K562 (cell line): ENCODE results near the gene FTO. TPM values are rescaled to one million over a fixed set of nuclear protein-coding genes. Genes with fewer than 3 reads are reported as not detected.

Experiments
- ATAC-seq: fragments of 200-7000 bp; cut with Tn5 transposase; 3 replicates; pipeline ENCODE4 v1.9.1; 2020; ENCODE audit warnings: moderate library complexity
- BruUV-seq: library from RNA; stranded (reverse); fragments of 400-500 nt; replicated peaks from 2 replicates; lab custom pipeline; 2021; lab: Mats Ljungman, UMichigan
- CTCF ChIA-PET: fragments of 300-600 bp; formaldehyde crosslinking; extraction: SDS; loops from one replicate; lab custom pipeline; 2021; ENCODE audit warnings: low intra/inter-chr PET ratio; lab: Yijun Ruan, JAX
- POLR2A ChIA-PET: fragments of 300-600, 350-650 bp; sonication (Branson Sonifier 250); formaldehyde crosslinking; extraction: SDS; loops from one replicate; lab custom pipeline; 2021; ENCODE audit warnings: antibody characterized with exemption, inconsistent platforms; lab: Yijun Ruan, JAX
- DNase-seq, 4 experiments: peaks; one replicate each; pipeline versions ENCODE4 v3.0.0 to v3.0.0-alpha.2; 2011 to 2018; ENCODE audit warnings: low spot score in 3 of 4, mixed read lengths in 3 of 4; ENCODE audit errors: extremely low read depth in 1 of 4
- FAIRE-seq: peaks from 2 replicates; lab custom pipeline; 2011; peaks lifted over from hg19 to GRCh38; lab: Jason Lieb, UNC
- H2AFZ ChIP-seq: 2 replicates; pipeline ENCODE4 v1.6.0; 2011; ENCODE audit warnings: low read depth, low read length, control low read depth, inconsistent platforms
- H3K27ac ChIP-seq: fragments of 200-600 bp; 3 replicates; pipeline ENCODE4 v1.8.0; 2011; ENCODE audit warnings: low read depth, mild to moderate bottlenecking, control low read depth, inconsistent platforms, low read length, moderate library complexity, mixed read lengths; ENCODE audit errors: extremely low read depth
- H3K27me3 ChIP-seq, 2 experiments: fragments of 300-600 bp in 1 of 2; 2 replicates in 1 of 2; 3 replicates in 1 of 2; pipeline versions ENCODE4 v1.6.0 to v1.8.0; 2011; ENCODE audit warnings: inconsistent platforms in 2 of 2, low read length in 2 of 2, mild to moderate bottlenecking in 1 of 2, mixed read lengths in 1 of 2, moderate library complexity in 1 of 2; ENCODE audit not compliant: control insufficient read depth in 2 of 2, insufficient read depth in 2 of 2
- H3K36me3 ChIP-seq: fragments of 300-600 bp; 3 replicates; pipeline ENCODE4 v1.8.0; 2011; ENCODE audit warnings: mild to moderate bottlenecking, low read length, inconsistent platforms; ENCODE audit not compliant: control insufficient read depth, insufficient read depth
- H3K4me1 ChIP-seq, 2 experiments: fragments of 200-600 bp in 1 of 2; replicated peaks in 1 of 2; 2 replicates in 1 of 2; 3 replicates in 1 of 2; pipeline versions ENCODE4 v1.5.1 to v1.8.0; 2011; ENCODE audit warnings: inconsistent platforms in 2 of 2, low read length in 2 of 2, mild to moderate bottlenecking in 1 of 2, mixed read lengths in 1 of 2, moderate library complexity in 1 of 2; ENCODE audit not compliant: control insufficient read depth in 2 of 2, insufficient read depth in 2 of 2
- H3K4me2 ChIP-seq: 2 replicates; pipeline ENCODE4 v1.6.1; 2011; ENCODE audit warnings: low read length, control low read depth, inconsistent platforms, mixed read lengths; ENCODE audit not compliant: insufficient read depth
- H3K4me3 ChIP-seq: fragments of 200-600 bp; sonication (generic), shearing (Covaris generic); 2 replicates; pipeline ENCODE4 v1.5.1; 2016; ENCODE audit warnings: control low read depth, inconsistent platforms
- H3K79me2 ChIP-seq: fragments of 200-600 bp; 3 replicates; pipeline ENCODE4 v1.8.0; 2011; ENCODE audit warnings: low read length, inconsistent platforms; ENCODE audit not compliant: control insufficient read depth, insufficient read depth
- H3K9ac ChIP-seq, 2 experiments: 2 replicates each; pipeline versions ENCODE4 v1.6.0 to v1.6.1; 2011; ENCODE audit warnings: low read depth in 2 of 2, low read length in 2 of 2, control low read depth in 1 of 2, inconsistent platforms in 1 of 2, mild to moderate bottlenecking in 1 of 2, mixed read lengths in 1 of 2; ENCODE audit not compliant: insufficient read depth in 1 of 2
- H3K9me1 ChIP-seq: one replicate; pipeline ENCODE4 v1.6.0; 2011; ENCODE audit warnings: inconsistent platforms, mild to moderate bottlenecking, low read length, moderate library complexity; ENCODE audit not compliant: control insufficient read depth, insufficient read depth
- H3K9me3 ChIP-seq: replicated peaks from 2 replicates; pipeline ENCODE4 v1.5.1; 2011; ENCODE audit warnings: low read depth, low read length, inconsistent platforms; ENCODE audit not compliant: control insufficient read depth, insufficient read depth
- H4K20me1 ChIP-seq: replicated peaks from 2 replicates; pipeline ENCODE4 v1.6.1; 2011; ENCODE audit warnings: low read length, inconsistent platforms, mixed read lengths; ENCODE audit not compliant: control insufficient read depth, insufficient read depth
- PCBP2 ChIP-seq: fragments of 200-400 bp; formaldehyde crosslinking; IDR thresholded peaks from 2 replicates; pipeline ENCODE4 v1.6.1; 2018; ENCODE audit warnings: low read length, low read depth, mild to moderate bottlenecking, moderate library complexity; ENCODE audit not compliant: poor library complexity, severe bottlenecking
- ZBTB40 ChIP-seq, 2 experiments: fragments of 450-650 bp in 1 of 2; sonication (generic) in 1 of 2; formaldehyde crosslinking in 1 of 2; IDR thresholded peaks; 2 replicates each; pipeline versions ENCODE4 v1.7.1 to v1.9.0; 2016 to 2022; ENCODE audit warnings: inconsistent platforms in 1 of 2, mild to moderate bottlenecking in 1 of 2, missing genetic modification reagents in 1 of 2
- WGBS: fragments of 100-300 bp; shearing (Covaris generic); methylation state at CpG from one replicate; pipeline ENCODE4 v1.1.6; 2016; ENCODE audit warnings: low coverage, mixed read lengths; ENCODE audit not compliant: insufficient coverage; ENCODE audit errors: missing lambda C conversion rate; 5-methylcytosine and 5-hydroxymethylcytosine counted together
- in situ Hi-C: fragments of 300-500 bp; cut with MboI; formaldehyde crosslinking; loops from 4 replicates; pipeline ENCODE4 v1.15.0; 2018; ENCODE audit warnings: inconsistent platforms, mixed read lengths
- intact Hi-C: fragments of 100-400 bp; cut with micrococcal nuclease; formaldehyde crosslinking; loops from 2 replicates; pipeline ENCODE4 v1.14.2; 2022
- polyA plus RNA-seq, 8 experiments: library from polyadenylated mRNA; depleted of rRNA in 4 of 8; stranded (reverse) in 5 of 8; unstranded in 3 of 8; fragments of >200 nt; fragmentation: Nextera tagmentation in 2 of 8; fragmentation: Illumina TruSeq in 1 of 8; extraction: Ambion mirVana in 2 of 8; extraction: Trizol in 1 of 8; gene quantifications; 2 replicates each; pipeline versions ENCODE4 v1.2.1 to v1.2.3, GENCODE V29; 2011 to 2014; ENCODE audit warnings: inconsistent platforms in 1 of 8, missing spikeins in 1 of 8
- total RNA-seq, 7 experiments: library from RNA; depleted of rRNA in 6 of 7; stranded (reverse); fragments of >200 nt in 6 of 7; fragmentation: Illumina TruSeq in 2 of 7; extraction: Trizol in 2 of 7; gene quantifications; 2 replicates each; pipeline versions ENCODE4 v1.2.1 to v1.2.3, GENCODE V29; 2011 to 2021; ENCODE audit warnings: low replicate concordance in 1 of 7

The FTO gene
- total and polyA plus RNA-seq, 9 of the 15 experiments (the other 6 are each of a cell fraction or from before 2014, with no cell fraction given), result 11.3 to 27.7 (median 25.5) TPM

GRCh38 chr16:53740933-53741531, 37.1 kb downstream of the FTO start:
- no peak for ATAC-seq
- no peaks in the 10 kb centered on the region for H3K36me3 ChIP-seq
- H3K4me3 ChIP-seq, result no peak overlapping the region
- CTCF ChIA-PET, result no interaction called here
- no peaks in the 10 kb centered on the region for H3K27me3 ChIP-seq
- FAIRE-seq, result peak; percentile 29
- intact Hi-C loops (no loop called here), in situ Hi-C loops (no loop called here)
- peaks cover 0 to 3% of the 10 kb centered on the region in 2 experiments; a peak in 1 of 5 replicates for H3K4me1 ChIP-seq
- BruUV-seq, result no TSS peak
- no peak overlapping the region for H2AFZ ChIP-seq
- no peaks in the 10 kb centered on the region for H3K9me3 ChIP-seq
- no peak overlapping the region for H3K27ac ChIP-seq
- no peak for DNase-seq
- POLR2A ChIA-PET, result interaction anchor here (0.6 to 0.8 kb wide), 2 partner anchors 463 to 1133 kb away, joined by 3 read pairs; no protein-coding TSS in a partner anchor
- TF ChIP-seq ZBTB40 (IDR thresholded peaks at IDR 0.05) (peak; percentile 92), ZBTB40 (CRISPR knock-in tag; IDR thresholded peaks at IDR 0.05) (peak; percentile 84), PCBP2 (no peak)
- H3K9ac ChIP-seq, result no peak overlapping the region
- no peak overlapping the region for H3K4me2 ChIP-seq
- 33% methylated on average over 3 of the region's 3 CpGs for WGBS
- H3K9me1 ChIP-seq, result no peaks in the 10 kb centered on the region
- peaks cover 3% of the 10 kb centered on the region; the same call in 1 of the 2 replicates for H4K20me1 ChIP-seq
- no peaks in the 10 kb centered on the region for H3K79me2 ChIP-seq
